Neural cell (in vitro differentiated cells): ENCODE measurements around the gene SLIT3.

Experiments
- CTCF ChIP-seq: fragments of 450-650 bp; IDR thresholded peaks from 2 replicates; pipeline ENCODE4 v1.5.1; 2014; ENCODE audit warnings: antibody characterized with exemption, mild to moderate bottlenecking, moderate library complexity; ENCODE audit not compliant: poor library complexity, severe bottlenecking
- EP300 ChIP-seq: fragments of 450-650 bp; conservative IDR thresholded peaks from 2 replicates; pipeline ENCODE4 v1.6.1; 2014; ENCODE audit warnings: antibody characterized with exemption, mild to moderate bottlenecking, moderate library complexity; ENCODE audit not compliant: poor library complexity, severe bottlenecking
- EZH2 ChIP-seq: fragments of 200-600, 300-800 bp; shearing (Covaris generic), sonication (generic); IDR thresholded peaks from 2 replicates; pipeline ENCODE4 v1.6.1; 2014; ENCODE audit warnings: antibody characterized with exemption, low read length, borderline replicate concordance, mild to moderate bottlenecking; ENCODE audit not compliant: insufficient read depth, poor library complexity, severe bottlenecking
- MXI1 ChIP-seq: fragments of 450-650 bp; conservative IDR thresholded peaks from 2 replicates; pipeline ENCODE4 v1.6.1; 2014; ENCODE audit warnings: antibody characterized with exemption, mild to moderate bottlenecking; ENCODE audit not compliant: poor library complexity, severe bottlenecking
- POLR2AphosphoS5 ChIP-seq: IDR thresholded peaks from 2 replicates; pipeline ENCODE4 v1.6.1; 2012
- RAD21 ChIP-seq: fragments of 450-650 bp; conservative IDR thresholded peaks from 2 replicates; pipeline ENCODE4 v1.6.1; 2014; ENCODE audit warnings: antibody characterized with exemption, mild to moderate bottlenecking, moderate library complexity
- REST ChIP-seq: IDR thresholded peaks from 2 replicates; pipeline ENCODE4 v1.6.1; 2012; ENCODE audit warnings: borderline replicate concordance

GRCh38 chr5:169218861-169219260 is 82.1 kb downstream of the SLIT3 start:
- TF ChIP-seq CTCF: no peak
- TF ChIP-seq EP300: no peak
- TF ChIP-seq EZH2: no peak
- no peak for TF ChIP-seq RAD21
- no peak for TF ChIP-seq POLR2AphosphoS5
- no peak for TF ChIP-seq MXI1
- TF ChIP-seq REST: no peak
